HCT116 (cell line): Measurements from ENCODE around the gene MANBA. TPM values are rescaled to one million over a fixed set of nuclear protein-coding genes. Genes with fewer than 3 reads are reported as not detected.

ENCODE experiments used
- ATAC-seq: fragments of 200-7000 bp; cut with Tn5 transposase; 2 replicates; pipeline ENCODE4 v1.9.1; 2020; ENCODE audit warnings: mild to moderate bottlenecking, moderate library complexity
- BruUV-seq: library from RNA; stranded (reverse); fragments of 400-500 nt; replicated peaks from 2 replicates; lab custom pipeline; 2021; lab: Mats Ljungman, UMichigan
- CTCF ChIA-PET: fragments of 300-600 bp; sonication (Branson Sonifier 250); formaldehyde crosslinking; loops from one replicate; lab custom pipeline; 2021; ENCODE audit warnings: antibody characterized with exemption; lab: Charles Lee
- POLR2A ChIA-PET: fragments of 300-600, 350-600 bp; sonication (Branson Sonifier 250); formaldehyde crosslinking; loops from one replicate; lab custom pipeline; 2021; ENCODE audit warnings: antibody characterized with exemption; lab: Charles Lee
- RAD21 ChIA-PET, 2 experiments: fragments of 300-600 bp; sonication (Branson Sonifier 250); formaldehyde crosslinking; loops; one replicate each; lab custom pipeline; 2023; ENCODE audit warnings: low total read pairs in 2 of 2; ENCODE audit not compliant: uncharacterized antibody in 2 of 2, unreplicated experiment in 2 of 2, low non-redundant PET in 1 of 2; lab: Charles Lee
- DNase-seq: peaks from one replicate; pipeline ENCODE4 v3.0.0-alpha.2; 2010; ENCODE audit warnings: low read depth, low spot score
- H2AFZ ChIP-seq: fragments of 200-600 bp; shearing (Covaris generic), sonication (generic); 2 replicates; pipeline ENCODE4 v1.6.1; 2017; ENCODE audit warnings: low read depth, mixed run types, mixed read lengths, antibody characterized with exemption, low read length; ENCODE audit not compliant: poor library complexity, severe bottlenecking
- H3K27ac ChIP-seq: 2 replicates; pipeline ENCODE4 v1.5.1; 2012; ENCODE audit warnings: low read depth, low read length
- H3K27me3 ChIP-seq: fragments of 200-600 bp; sonication (generic); 2 replicates; pipeline ENCODE4 v1.6.1; 2016; ENCODE audit warnings: mixed run types, low read length, mixed read lengths; ENCODE audit not compliant: insufficient read depth
- H3K36me3 ChIP-seq, 2 experiments: fragments of 200-500 bp in 1 of 2; fragments of 200-600 bp in 1 of 2; sonication (Bioruptor generic) in 1 of 2; sonication (generic) in 1 of 2; 2 replicates each; pipeline versions ENCODE4 v1.5.1 to v1.6.1; 2014 to 2016; ENCODE audit warnings: low read length in 2 of 2, inconsistent platforms in 1 of 2, mixed read lengths in 1 of 2, mixed run types in 1 of 2; ENCODE audit not compliant: insufficient read depth in 2 of 2, control insufficient read depth in 1 of 2
- H3K4me1 ChIP-seq, 2 experiments: fragments of 200-600 bp in 1 of 2; sonication (generic) in 1 of 2; 2 replicates each; pipeline versions ENCODE4 v1.5.1 to v1.6.1; 2012 to 2017; ENCODE audit warnings: low read length in 2 of 2, inconsistent platforms in 1 of 2, mild to moderate bottlenecking in 1 of 2, mixed read lengths in 1 of 2, mixed run types in 1 of 2, moderate library complexity in 1 of 2; ENCODE audit not compliant: insufficient read depth in 2 of 2, control insufficient read depth in 1 of 2
- H3K4me2 ChIP-seq: fragments of 200-600 bp; sonication (generic); 2 replicates; pipeline ENCODE4 v1.6.1; 2017; ENCODE audit warnings: mixed run types, low read length, mixed read lengths
- H3K4me3 ChIP-seq, 2 experiments: fragments of 200-600 bp in 1 of 2; sonication (generic) in 1 of 2; replicated peaks in 1 of 2; 2 replicates each; pipeline ENCODE4 v1.5.1; 2011 to 2016; ENCODE audit warnings: low read length in 2 of 2, control low read depth in 1 of 2, low read depth in 1 of 2, mild to moderate bottlenecking in 1 of 2, mixed read lengths in 1 of 2, mixed run types in 1 of 2
- H3K79me2 ChIP-seq: fragments of 200-600 bp; sonication (generic); 2 replicates; pipeline ENCODE4 v1.6.1; 2017; ENCODE audit warnings: mild to moderate bottlenecking, mixed run types, low read length, moderate library complexity, mixed read lengths; ENCODE audit not compliant: insufficient read depth
- H3K9ac ChIP-seq: fragments of 200-600 bp; sonication (generic); 2 replicates; pipeline ENCODE4 v1.6.1; 2016; ENCODE audit warnings: low read length, mixed read lengths
- H3K9me2 ChIP-seq: fragments of 200-600 bp; sonication (generic), shearing (Covaris generic); 2 replicates; pipeline ENCODE4 v1.6.1; 2017; ENCODE audit warnings: mixed run types, mild to moderate bottlenecking, moderate library complexity; ENCODE audit not compliant: insufficient read depth
- H3K9me3 ChIP-seq, 2 experiments: fragments of 200-500 bp in 1 of 2; fragments of 200-600 bp in 1 of 2; sonication (Bioruptor generic) in 1 of 2; sonication (generic) in 1 of 2; 2 replicates each; pipeline ENCODE4 v1.6.1; 2014 to 2017; ENCODE audit warnings: low read length in 2 of 2, mixed read lengths in 2 of 2, inconsistent platforms in 1 of 2, low read depth in 1 of 2, mild to moderate bottlenecking in 1 of 2, mixed run types in 1 of 2, moderate library complexity in 1 of 2; ENCODE audit not compliant: control insufficient read depth in 1 of 2, insufficient read depth in 1 of 2
- H4K20me1 ChIP-seq: fragments of 200-600 bp; sonication (generic), shearing (Covaris generic); 2 replicates; pipeline ENCODE4 v1.6.1; 2017; ENCODE audit warnings: mixed run types, mild to moderate bottlenecking, moderate library complexity; ENCODE audit not compliant: insufficient read depth
- RAD21 ChIP-seq: IDR thresholded peaks from 2 replicates; pipeline ENCODE4 v1.6.1; 2012; ENCODE audit warnings: low read depth, mild to moderate bottlenecking
- intact Hi-C: fragments of 100-400 bp; cut with micrococcal nuclease; formaldehyde crosslinking; loops from 2 replicates; pipeline ENCODE4 v1.10.0; 2022
- total RNA-seq: library from RNA; stranded (reverse); gene quantifications from one replicate; pipeline ENCODE4 v1.2.1, GENCODE V29; 2021; ENCODE audit not compliant: unreplicated experiment
- TF ChIP-seq, protein P1 (sequence below): IDR thresholded peaks from 2 replicates; pipeline ENCODE4 v1.6.1; 2012; ENCODE audit warnings: low read depth
- TF ChIP-seq, protein P2 (sequence below), 3 experiments: fragments of 200-600 bp in 1 of 3; sonication (generic) in 1 of 3; IDR thresholded peaks in 2 of 3; conservative IDR thresholded peaks in 1 of 3; 2 replicates each; pipeline ENCODE4 v1.5.1; 2012 to 2017; ENCODE audit warnings: low read depth in 2 of 3, low read length in 2 of 3, antibody characterized with exemption in 1 of 3, borderline replicate concordance in 1 of 3, control low read depth in 1 of 3, mild to moderate bottlenecking in 1 of 3, mixed read lengths in 1 of 3, mixed run types in 1 of 3, moderate library complexity in 1 of 3; ENCODE audit not compliant: insufficient read depth in 1 of 3

The MANBA gene
- total RNA-seq, 1 experiment from 2014 or later, result 21.3 TPM

DNA sequence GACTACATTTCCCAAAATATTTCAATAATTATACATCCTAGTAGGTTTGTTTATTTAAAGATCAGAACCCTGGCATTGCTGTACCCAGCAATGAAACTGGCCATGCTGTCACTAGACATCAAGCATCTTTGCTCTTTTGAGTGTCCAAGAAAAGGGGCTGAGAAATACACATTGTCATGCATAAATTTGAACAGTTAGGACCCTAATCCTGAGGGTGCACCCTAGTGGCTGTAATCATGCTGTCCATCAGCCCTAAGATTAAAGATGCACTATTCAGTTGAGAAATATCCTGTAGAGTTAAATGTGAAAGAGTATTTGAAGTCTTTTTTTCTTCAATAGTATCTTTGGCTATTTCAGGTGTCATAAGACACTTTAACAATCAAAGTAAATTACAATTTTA is 150.8 kb downstream of the MANBA start:
- RAD21 ChIA-PET, result no interaction called here
- CTCF ChIA-PET, result no interaction called here
- no peaks in the 10 kb centered on the region for H3K9me3 ChIP-seq
- H3K27ac ChIP-seq, result no peak overlapping the region
- H2AFZ ChIP-seq, result no peak overlapping the region
- peak; percentile 55 for TF ChIP-seq RAD21
- TF ChIP-seq, protein P1, sequence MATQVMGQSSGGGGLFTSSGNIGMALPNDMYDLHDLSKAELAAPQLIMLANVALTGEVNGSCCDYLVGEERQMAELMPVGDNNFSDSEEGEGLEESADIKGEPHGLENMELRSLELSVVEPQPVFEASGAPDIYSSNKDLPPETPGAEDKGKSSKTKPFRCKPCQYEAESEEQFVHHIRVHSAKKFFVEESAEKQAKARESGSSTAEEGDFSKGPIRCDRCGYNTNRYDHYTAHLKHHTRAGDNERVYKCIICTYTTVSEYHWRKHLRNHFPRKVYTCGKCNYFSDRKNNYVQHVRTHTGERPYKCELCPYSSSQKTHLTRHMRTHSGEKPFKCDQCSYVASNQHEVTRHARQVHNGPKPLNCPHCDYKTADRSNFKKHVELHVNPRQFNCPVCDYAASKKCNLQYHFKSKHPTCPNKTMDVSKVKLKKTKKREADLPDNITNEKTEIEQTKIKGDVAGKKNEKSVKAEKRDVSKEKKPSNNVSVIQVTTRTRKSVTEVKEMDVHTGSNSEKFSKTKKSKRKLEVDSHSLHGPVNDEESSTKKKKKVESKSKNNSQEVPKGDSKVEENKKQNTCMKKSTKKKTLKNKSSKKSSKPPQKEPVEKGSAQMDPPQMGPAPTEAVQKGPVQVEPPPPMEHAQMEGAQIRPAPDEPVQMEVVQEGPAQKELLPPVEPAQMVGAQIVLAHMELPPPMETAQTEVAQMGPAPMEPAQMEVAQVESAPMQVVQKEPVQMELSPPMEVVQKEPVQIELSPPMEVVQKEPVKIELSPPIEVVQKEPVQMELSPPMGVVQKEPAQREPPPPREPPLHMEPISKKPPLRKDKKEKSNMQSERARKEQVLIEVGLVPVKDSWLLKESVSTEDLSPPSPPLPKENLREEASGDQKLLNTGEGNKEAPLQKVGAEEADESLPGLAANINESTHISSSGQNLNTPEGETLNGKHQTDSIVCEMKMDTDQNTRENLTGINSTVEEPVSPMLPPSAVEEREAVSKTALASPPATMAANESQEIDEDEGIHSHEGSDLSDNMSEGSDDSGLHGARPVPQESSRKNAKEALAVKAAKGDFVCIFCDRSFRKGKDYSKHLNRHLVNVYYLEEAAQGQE, result no peak
- TF ChIP-seq, protein P2, sequence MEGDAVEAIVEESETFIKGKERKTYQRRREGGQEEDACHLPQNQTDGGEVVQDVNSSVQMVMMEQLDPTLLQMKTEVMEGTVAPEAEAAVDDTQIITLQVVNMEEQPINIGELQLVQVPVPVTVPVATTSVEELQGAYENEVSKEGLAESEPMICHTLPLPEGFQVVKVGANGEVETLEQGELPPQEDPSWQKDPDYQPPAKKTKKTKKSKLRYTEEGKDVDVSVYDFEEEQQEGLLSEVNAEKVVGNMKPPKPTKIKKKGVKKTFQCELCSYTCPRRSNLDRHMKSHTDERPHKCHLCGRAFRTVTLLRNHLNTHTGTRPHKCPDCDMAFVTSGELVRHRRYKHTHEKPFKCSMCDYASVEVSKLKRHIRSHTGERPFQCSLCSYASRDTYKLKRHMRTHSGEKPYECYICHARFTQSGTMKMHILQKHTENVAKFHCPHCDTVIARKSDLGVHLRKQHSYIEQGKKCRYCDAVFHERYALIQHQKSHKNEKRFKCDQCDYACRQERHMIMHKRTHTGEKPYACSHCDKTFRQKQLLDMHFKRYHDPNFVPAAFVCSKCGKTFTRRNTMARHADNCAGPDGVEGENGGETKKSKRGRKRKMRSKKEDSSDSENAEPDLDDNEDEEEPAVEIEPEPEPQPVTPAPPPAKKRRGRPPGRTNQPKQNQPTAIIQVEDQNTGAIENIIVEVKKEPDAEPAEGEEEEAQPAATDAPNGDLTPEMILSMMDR (IDR thresholded peaks at IDR 0.05 in 2 of 3, conservative IDR thresholded peaks at IDR 0.05 in 1 of 3; ENCODE audit: borderline replicate concordance in 1 of 3, insufficient read depth in 1 of 3, low read depth in 2 of 3, low read length in 2 of 3), result peak; percentile 49 to 52 (median 50); a peak in 5 of 6 replicates
- no peak overlapping the region for H3K4me3 ChIP-seq
- DNase-seq (no peak), ATAC-seq (peak; percentile 72)
- no peaks in the 10 kb centered on the region for H3K9me2 ChIP-seq
- no peaks in the 10 kb centered on the region for H3K79me2 ChIP-seq
- no peaks in the 10 kb centered on the region for H3K27me3 ChIP-seq
- no TSS peak for BruUV-seq
- H3K36me3 ChIP-seq, result peaks cover 10 to 11% of the 10 kb centered on the region in 2 experiments; a peak in 3 of 4 replicates
- H3K9ac ChIP-seq, result no peak overlapping the region
- POLR2A ChIA-PET, result no interaction called here
- no peaks in the 10 kb centered on the region for H3K4me1 ChIP-seq
- no peak overlapping the region for H3K4me2 ChIP-seq
- intact Hi-C loops, result no loop called here
- no peaks in the 10 kb centered on the region for H4K20me1 ChIP-seq
